Kidney (tissue), 14 donors: Measurements from ENCODE around the gene RPP25. TPM values are rescaled to one million over a fixed set of nuclear protein-coding genes. Genes with fewer than 3 reads are reported as not detected.

ENCODE experiments used
- DNase-seq, 5 donors: peaks; one replicate each; pipeline ENCODE4 v3.0.0-alpha.2; 2013 to 2020
- FAIRE-seq: peaks from 2 replicates; lab custom pipeline; 2012; peaks lifted over from hg19 to GRCh38; lab: Jason Lieb, UNC
- H3K27ac ChIP-seq, 2 donors: one replicate each; pipeline ENCODE4 v1.7.0; 2013; ENCODE audit warnings: low read depth in 2 of 2, low read length in 2 of 2, inconsistent platforms in 1 of 2
- H3K27me3 ChIP-seq: one replicate; pipeline ENCODE4 v1.7.1; 2013; ENCODE audit warnings: low read length, inconsistent platforms; ENCODE audit not compliant: control insufficient read depth, insufficient read depth
- H3K36me3 ChIP-seq, 3 donors: one replicate each; pipeline versions ENCODE4 v1.7.0 to v1.7.1; 2013; ENCODE audit warnings: low read length in 3 of 3, control low read depth in 1 of 3, inconsistent platforms in 1 of 3; ENCODE audit not compliant: insufficient read depth in 3 of 3, control insufficient read depth in 2 of 3
- H3K4me1 ChIP-seq, 3 donors: one replicate each; pipeline versions ENCODE4 v1.7.0 to v1.7.1; 2013; ENCODE audit warnings: low read length in 3 of 3, inconsistent platforms in 1 of 3, low read depth in 1 of 3; ENCODE audit not compliant: control insufficient read depth in 2 of 3, insufficient read depth in 2 of 3
- H3K4me3 ChIP-seq, 3 donors: one replicate each; pipeline versions ENCODE4 v1.7.0 to v1.8.1; 2013; ENCODE audit warnings: low read length in 3 of 3, control low read depth in 1 of 3, inconsistent platforms in 1 of 3
- H3K9ac ChIP-seq, 3 donors: one replicate each; pipeline versions ENCODE4 v1.7.0 to v1.7.1; 2013; ENCODE audit warnings: low read length in 3 of 3, control low read depth in 1 of 3, inconsistent platforms in 1 of 3
- H3K9me3 ChIP-seq, 3 donors: one replicate each; pipeline versions ENCODE4 v1.7.0 to v1.7.1; 2013; ENCODE audit warnings: low read length in 3 of 3, control low read depth in 1 of 3, inconsistent platforms in 1 of 3; ENCODE audit not compliant: control insufficient read depth in 2 of 3, insufficient read depth in 1 of 3
- CTCF ChIP-seq: IDR thresholded peaks from 3 replicates; pipeline ENCODE4 v1.5.1; 2012; ENCODE audit warnings: mild to moderate bottlenecking, moderate library complexity, borderline replicate concordance; ENCODE audit not compliant: insufficient read depth; ENCODE audit errors: extremely low read depth
- intact Hi-C: fragments of 100-400 bp; cut with DNase I; formaldehyde crosslinking; loops from one replicate; pipeline ENCODE4 v1.11.1; 2022
- polyA plus RNA-seq: library from polyadenylated mRNA; stranded (reverse); fragments of 350-450 nt; fragmentation: Illumina TruSeq; extraction: RNeasy Lipid Tissue Mini Kit (QIAGEN cat#74804); gene quantifications from one replicate; pipeline ENCODE4 v1.2.3, GENCODE V29; 2014; ENCODE audit warnings: low read depth, low replicate concordance; ENCODE audit not compliant: insufficient read depth
- total RNA-seq: library from RNA; stranded (reverse); fragmentation: NEBNext Ultra II Directional; extraction: Animal tissue kit (Norgen Biotek cat#: 25700); gene quantifications from one replicate; pipeline ENCODE4 v1.2.1, GENCODE V29; 2021
- donor health status: control.
- donor health status: control.
- donor health status: control.
- donor health status: control.
- donor health status: control.
- donor health status: DM: yes; HTN: yes; CAD: no.
- donor health status: Normal renal cell carcinoma (clear cell type).

The RPP25 gene
- total and polyA plus RNA-seq, 2 donors from 2014 or later: 7.2 to 7.3 TPM

- Histone ChIP-seq H3K4me1 (peaks cover 3 to 20% (median 9%) of the 10 kb centered on the region in 3 donors), H3K27ac (peak within 1 kb of the TSS; percentile 93 to 96), H3K9me3 (no peaks in the 10 kb centered on the region), H3K4me3 (peak within 1 kb of the TSS; percentile 87 to 96 (median 87)), H3K36me3 (peaks cover 3 to 20% (median 19%) of the 10 kb centered on the region in 3 donors), H3K9ac (peak within 1 kb of the TSS; percentile 68 to 98 (median 71)), H3K27me3 (no peaks in the 10 kb centered on the region)
- DNase-seq: peak; percentile 92 to 97 (median 95)
- TF ChIP-seq CTCF: no peak
- intact Hi-C loops: no loop called here
- FAIRE-seq: no peak
These were observed 50.0 kb downstream of the RPP25 start, which contains the start of gene FAM219B for GRCh38 chr15:74906450-74907162. Gene FAM219B, minus strand, starts transcription at chr15:74906851. Its CDS starts 51 bp downstream, at chr15:74906800.

- intact Hi-C loops: no loop called here
- Histone ChIP-seq H3K27me3 (no peaks in the 10 kb centered on the region), H3K9ac (peak overlapping the region; percentile 44 to 98 (median 66)), H3K4me3 (peak overlapping the region; percentile 52 to 96 (median 63)), H3K36me3 (peaks cover 3 to 20% (median 19%) of the 10 kb centered on the region in 3 donors), H3K4me1 (peaks cover 3 to 23% (median 9%) of the 10 kb centered on the region in 3 donors), H3K27ac (peak overlapping the region; percentile 93 to 96), H3K9me3 (no peaks in the 10 kb centered on the region)
- DNase-seq: peak in 3 of 5 donors; percentile 50 to 61 (median 55)
- FAIRE-seq: no peak
- no peak for TF ChIP-seq CTCF
These were observed 50.5 kb downstream of the RPP25 start for GRCh38 chr15:74906067-74906449.

Other genes with a start within 250 kb of the RPP25 start
- gene CYP1A1, start 231.2 kb downstream of the RPP25 start, total RNA-seq: 0.13 TPM
- 0.26 TPM for gene CYP1A1, start 231.2 kb downstream of the RPP25 start, polyA plus RNA-seq
- gene CYP1A2, start 207.9 kb downstream of the RPP25 start, total RNA-seq: not detected
- gene CYP1A2, start 207.9 kb downstream of the RPP25 start, polyA plus RNA-seq: not detected
- 58.8 TPM for gene CSK, start 174.7 kb downstream of the RPP25 start, total RNA-seq
- 18.9 TPM for gene CSK, start 174.7 kb downstream of the RPP25 start, polyA plus RNA-seq
- gene LMAN1L, start 143.9 kb downstream of the RPP25 start, total RNA-seq: not detected
- gene LMAN1L, start 143.9 kb downstream of the RPP25 start, polyA plus RNA-seq: not detected
- gene CPLX3, start 130.1 kb downstream of the RPP25 start, total RNA-seq: not detected
- not detected for gene CPLX3, start 130.1 kb downstream of the RPP25 start, polyA plus RNA-seq
- gene ULK3, start 113.6 kb downstream of the RPP25 start, total RNA-seq: 36.1 TPM
- 34.5 TPM for gene ULK3, start 113.6 kb downstream of the RPP25 start, polyA plus RNA-seq
- gene SCAMP2, start 83.4 kb downstream of the RPP25 start, total RNA-seq: 102 TPM
- 87.9 TPM for gene SCAMP2, start 83.4 kb downstream of the RPP25 start, polyA plus RNA-seq
- 33.7 TPM for gene MPI, start 66.7 kb downstream of the RPP25 start, total RNA-seq
- 52.0 TPM for gene MPI, start 66.7 kb downstream of the RPP25 start, polyA plus RNA-seq
- gene FAM219B, start 49.9 kb downstream of the RPP25 start, total RNA-seq: 76.5 TPM
- 41.7 TPM for gene FAM219B, start 49.9 kb downstream of the RPP25 start, polyA plus RNA-seq
- 150 TPM for gene COX5A, start 18.7 kb downstream of the RPP25 start, total RNA-seq
- gene COX5A, start 18.7 kb downstream of the RPP25 start, polyA plus RNA-seq: 701 TPM
- 13.4 TPM for gene SCAMP5, start 38.8 kb upstream of the RPP25 start, total RNA-seq
- 29.5 TPM for gene SCAMP5, start 38.8 kb upstream of the RPP25 start, polyA plus RNA-seq
- gene PPCDC, start 66.8 kb upstream of the RPP25 start, total RNA-seq: 16.3 TPM
- 25.3 TPM for gene PPCDC, start 66.8 kb upstream of the RPP25 start, polyA plus RNA-seq
- gene C15orf39, start 245.1 kb upstream of the RPP25 start, total RNA-seq: 32.7 TPM
- 5.7 TPM for gene C15orf39, start 245.1 kb upstream of the RPP25 start, polyA plus RNA-seq